ENCODE results near the gene SLC44A1.

The SLC44A1 gene

DNA sequence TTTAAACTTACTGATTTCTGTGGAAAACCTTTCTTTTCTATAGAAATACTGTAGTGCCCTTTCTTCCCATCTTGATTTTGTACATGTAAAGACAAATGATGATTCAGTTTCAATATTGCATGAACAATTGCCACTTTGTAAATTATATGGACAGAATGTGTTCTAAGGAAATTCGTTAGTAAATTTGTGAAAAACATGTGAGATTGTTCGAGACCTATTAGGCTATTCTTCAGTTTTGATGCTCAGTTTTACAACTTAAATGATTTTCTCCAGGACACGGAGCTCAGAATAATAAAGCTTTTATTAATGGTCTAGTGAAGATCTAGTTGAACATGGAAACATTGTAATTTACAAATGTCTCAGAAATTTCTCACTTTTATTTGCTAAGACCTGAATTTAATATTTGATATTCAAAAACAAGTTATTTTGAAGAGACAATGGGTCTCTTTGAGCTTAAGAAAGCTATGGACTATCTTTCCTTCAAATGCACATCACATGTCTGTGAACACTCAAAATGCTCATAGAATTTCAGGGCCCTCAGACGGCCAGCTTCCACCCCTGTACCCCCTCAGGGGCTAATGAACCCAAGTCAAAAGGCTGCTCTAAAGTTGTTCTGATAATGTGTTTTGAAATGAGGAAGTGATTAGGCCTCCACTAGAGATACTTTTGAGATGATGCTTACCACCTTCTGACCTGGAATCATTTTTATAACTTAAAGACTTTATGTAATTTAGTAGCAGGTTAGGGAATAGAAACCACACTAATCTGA, 149.3 kb downstream of the SLC44A1 start:
- DNase-seq (ENCODE audit: low spot score) = no peak

GRCh38 chr9:105396441-105396840, 152.0 kb downstream of the SLC44A1 start:
- no peak for DNase-seq (ENCODE audit: low spot score)

DNA sequence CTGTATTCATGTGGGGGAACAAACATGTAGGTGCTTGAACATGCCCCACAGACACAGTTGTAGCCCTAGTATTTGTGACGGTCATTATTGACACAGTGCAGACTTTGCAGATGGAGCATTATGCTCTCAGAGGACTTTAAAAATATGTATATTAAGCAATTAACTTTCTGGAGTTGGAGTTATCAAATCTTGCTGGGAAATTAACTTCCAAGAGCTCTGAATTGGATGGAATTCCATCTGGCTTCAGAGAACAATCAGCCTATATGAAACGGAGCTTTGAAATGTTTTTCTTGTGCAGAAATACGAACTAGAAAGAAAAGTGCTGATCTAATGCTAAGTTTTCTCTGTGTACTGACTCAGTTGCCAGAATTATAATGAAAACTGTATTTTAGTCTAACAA, 152.4 kb downstream of the SLC44A1 start:
- DNase-seq (ENCODE audit: low spot score) = no peak

DNA sequence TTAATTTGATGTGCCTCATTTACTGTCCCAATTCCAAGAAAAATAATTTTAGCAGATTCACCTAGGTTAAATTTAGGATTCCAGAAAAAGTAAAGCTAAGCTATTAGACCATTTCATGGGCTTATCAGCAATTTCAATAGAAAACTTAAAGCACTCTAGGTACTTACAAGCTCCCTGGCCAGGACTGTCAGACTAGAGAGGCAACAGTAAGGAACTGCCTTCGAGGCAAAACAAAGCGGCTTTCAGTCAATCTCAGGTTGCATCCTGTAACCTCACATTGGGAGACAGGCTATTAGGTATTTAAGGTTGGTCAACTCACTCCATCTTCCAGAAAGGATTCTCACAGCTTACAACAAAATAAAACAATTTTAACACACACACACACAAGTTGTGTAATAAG, 154.7 kb downstream of the SLC44A1 start:
- no peak for DNase-seq (ENCODE audit: low spot score)

- no peak for DNase-seq (ENCODE audit: low spot score)
These were observed 157.2 kb downstream of the SLC44A1 start for GRCh38 chr9:105401651-105402050.

- DNase-seq (ENCODE audit: low spot score) = no peak
These were observed 159.2 kb downstream of the SLC44A1 start for GRCh38 chr9:105403552-105404248.

GRCh38 chr9:105405514-105406131, 161.2 kb downstream of the SLC44A1 start:
- DNase-seq (ENCODE audit: low spot score) = no peak

DNA sequence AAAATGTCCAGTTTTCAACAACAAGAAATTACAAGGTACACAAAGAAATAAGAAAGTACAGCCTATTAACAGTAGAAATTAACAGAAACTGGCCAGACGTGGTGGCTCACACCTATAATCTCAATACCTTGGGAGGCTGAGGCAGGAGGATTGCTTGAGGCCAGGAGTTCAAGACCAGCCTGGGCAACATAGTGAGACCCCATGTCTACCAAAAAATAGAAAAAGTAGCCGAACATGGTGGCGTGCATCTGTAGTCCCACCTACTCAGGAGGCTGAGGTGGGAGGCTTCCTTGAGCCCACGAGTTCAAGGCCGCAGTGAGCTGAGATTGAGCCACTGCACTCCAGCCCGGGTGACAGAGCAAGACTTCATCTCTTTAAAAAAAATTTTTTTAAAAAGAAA, 161.9 kb downstream of the SLC44A1 start:
- no peak for DNase-seq (ENCODE audit: low spot score)

GRCh38 chr9:105413525-105413924, 169.1 kb downstream of the SLC44A1 start:
- DNase-seq (ENCODE audit: low spot score) = peak; percentile 83

DNA sequence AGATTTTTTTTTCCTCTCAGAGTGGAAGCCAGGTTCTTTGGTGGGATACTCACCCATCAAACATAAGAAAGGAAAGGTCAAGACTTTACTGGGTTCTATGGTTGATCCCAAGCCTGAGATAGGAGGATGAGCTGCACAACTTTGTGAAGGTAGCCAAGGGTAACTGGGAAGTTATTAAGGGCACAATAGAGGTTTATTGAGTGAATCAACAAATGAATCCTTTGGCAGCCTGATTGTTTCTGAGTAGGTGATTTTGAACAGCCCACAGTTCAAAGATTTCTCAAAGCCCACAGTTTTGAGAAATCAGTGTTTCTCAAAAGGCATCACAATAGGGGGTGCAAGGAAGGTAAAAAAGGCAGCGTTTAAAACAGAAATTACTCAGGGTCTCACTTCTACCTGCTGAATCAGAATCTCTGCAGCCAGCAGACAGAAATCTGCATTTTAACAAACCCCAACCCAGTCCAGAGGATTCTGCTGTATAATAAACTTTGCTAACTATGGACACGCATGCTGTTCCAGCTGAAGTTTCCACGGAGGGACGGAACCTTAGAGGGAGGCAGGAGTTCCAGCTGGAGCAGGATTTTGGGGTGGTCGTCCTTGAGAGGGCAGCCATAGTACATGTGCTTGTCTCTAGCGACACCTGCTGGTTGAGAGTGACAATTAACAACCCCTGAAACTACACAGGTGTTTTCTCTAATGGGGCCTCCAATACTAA, 170.7 kb downstream of the SLC44A1 start:
- peak; percentile 70 for DNase-seq (ENCODE audit: low spot score)

DNA sequence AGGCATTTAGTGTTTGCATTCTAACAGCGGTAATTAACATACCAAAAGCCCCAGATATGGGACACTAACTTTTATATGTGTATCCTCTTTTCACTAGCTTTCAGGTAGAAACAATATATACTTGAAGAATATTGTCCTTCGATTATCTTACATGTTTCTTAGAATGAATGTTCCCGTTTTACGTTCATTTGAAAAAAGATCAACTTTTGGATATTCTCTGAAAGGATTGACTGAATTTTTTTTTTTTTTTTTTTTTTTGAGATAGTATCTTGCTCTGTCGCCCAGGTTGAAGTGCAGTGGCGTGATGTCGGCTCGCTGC, 171.2 kb downstream of the SLC44A1 start:
- no peak for DNase-seq (ENCODE audit: low spot score)

DNA sequence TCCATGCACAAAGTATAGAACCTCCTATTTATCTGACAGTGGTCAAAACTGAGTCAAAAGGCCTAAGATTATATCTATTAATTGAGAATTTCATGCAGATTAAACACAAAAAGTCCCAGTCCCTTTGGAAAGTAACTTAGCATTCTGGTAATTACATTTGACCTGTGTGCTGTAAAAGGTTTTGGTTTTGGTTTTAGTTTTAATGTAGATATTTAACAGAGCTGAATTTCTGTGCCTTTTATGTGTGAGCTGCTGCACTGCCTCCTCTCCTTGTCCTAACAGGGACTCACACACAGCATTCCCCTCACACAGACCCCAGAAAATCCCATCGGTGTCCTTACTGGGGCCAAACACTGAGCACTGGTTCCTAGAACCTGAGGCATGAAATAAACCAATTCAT, 172.4 kb downstream of the SLC44A1 start:
- DNase-seq (ENCODE audit: low spot score) = no peak

GRCh38 chr9:105418588-105419500, 174.4 kb downstream of the SLC44A1 start:
- DNase-seq (ENCODE audit: low spot score) = no peak

DNA sequence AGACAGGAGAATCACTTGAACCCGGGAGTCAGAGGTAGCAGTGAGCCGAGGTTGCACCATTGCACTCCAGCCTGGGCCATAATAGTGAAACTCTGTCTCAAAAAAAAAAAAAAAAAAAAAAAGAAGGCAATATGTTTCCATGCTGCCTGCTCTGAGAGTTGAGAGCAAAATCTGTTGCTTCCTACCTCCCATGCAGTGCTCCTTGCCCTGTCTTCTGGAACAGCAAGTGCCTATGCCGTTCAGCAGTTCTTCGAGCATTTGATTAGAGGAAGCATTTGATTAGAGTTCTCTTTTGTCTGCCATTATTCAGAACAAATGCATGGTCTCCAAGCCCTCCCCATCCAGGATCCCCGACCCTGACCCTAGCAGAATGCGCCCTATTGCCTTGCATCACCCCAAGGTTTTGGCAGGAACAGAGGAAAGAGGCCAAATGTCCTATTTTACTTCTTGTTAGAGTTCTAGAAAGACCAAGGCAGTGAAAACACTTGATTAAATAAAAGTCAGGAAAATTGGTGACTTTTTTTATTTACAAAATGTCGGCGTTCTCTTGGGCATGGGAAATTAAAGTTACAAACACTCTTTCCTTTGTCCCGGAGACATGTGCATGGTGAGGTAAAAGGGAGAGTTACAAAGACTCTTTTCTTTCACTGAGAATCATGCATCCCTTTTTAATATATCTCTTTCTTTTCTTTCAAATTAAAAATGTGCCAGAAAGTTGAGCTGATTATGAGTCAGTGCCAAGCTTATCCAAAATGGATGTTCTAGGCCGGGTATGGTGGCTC, 175.6 kb downstream of the SLC44A1 start:
- DNase-seq (ENCODE audit: low spot score) = peak; percentile 58

- no peak for DNase-seq (ENCODE audit: low spot score)
These were observed 176.7 kb downstream of the SLC44A1 start for GRCh38 chr9:105421154-105421553.

- DNase-seq (ENCODE audit: low spot score) = no peak
These were observed 177.4 kb downstream of the SLC44A1 start for GRCh38 chr9:105421864-105422263.

- DNase-seq (ENCODE audit: low spot score) = no peak
These were observed 181.5 kb downstream of the SLC44A1 start for GRCh38 chr9:105425816-105426433.

DNA sequence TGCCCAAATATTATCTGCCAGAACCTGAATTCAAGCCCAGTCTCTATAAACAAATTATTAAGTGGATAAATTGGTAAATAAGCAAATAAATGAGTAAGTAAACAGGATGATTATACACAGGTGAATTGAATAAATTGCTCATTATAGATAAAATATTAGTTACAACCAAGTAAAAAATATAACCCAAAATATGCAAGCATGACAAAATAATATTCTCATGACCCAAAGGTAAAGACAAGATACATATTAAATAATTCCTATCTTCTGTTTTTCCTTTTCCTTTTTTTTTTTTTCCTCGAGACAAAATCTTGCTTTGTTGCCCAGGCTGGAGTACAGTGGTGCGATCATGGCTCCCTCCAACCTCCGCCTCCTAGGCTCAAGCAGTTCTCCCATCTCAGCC, 182.2 kb downstream of the SLC44A1 start:
- no peak for DNase-seq (ENCODE audit: low spot score)

DNA sequence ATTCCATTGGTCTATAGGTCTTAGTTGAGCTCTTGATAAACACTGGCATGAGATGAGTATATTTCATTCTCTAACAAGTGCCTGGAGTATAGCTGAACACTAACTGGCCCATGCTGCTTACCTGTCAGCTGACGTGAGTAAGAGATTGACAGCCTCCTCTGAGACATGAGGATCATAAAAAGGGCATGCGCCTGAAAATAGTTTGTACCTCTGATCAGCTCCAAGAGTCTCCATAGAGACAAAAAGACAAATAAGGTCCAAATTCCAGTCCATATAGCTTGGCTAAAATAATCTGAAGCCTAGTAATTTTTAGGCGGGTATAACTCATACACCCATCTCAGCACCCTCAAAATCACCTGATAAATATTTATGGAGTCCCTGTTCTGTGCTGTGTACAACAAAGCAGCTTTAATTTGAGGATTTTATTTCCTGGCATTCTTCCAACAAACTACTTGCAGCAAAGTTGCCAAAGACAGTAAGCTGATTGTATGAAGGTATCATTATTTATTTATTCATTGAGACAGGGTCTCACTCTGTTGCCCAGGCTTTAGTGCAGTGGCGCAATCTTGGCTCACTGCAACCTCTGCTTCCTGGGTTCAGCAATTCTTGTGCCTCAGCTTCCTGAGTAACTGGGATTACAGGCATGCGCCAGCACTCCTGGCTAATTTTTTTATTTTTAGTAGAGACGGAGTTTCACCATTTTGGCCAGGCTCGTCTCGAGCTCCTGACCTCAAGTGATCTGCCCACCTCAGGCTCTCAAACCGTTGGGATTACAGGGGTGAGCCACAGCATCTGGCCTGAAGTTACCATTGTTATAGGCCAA, 187.2 kb downstream of the SLC44A1 start:
- DNase-seq (ENCODE audit: low spot score) = no peak

All from pons (tissue), 1 donor.